ES-I3 (cell line): Measurements from ENCODE around the gene TEX29.

Source experiments
- H3K36me3 ChIP-seq: 2 replicates; pipeline ENCODE4 v1.6.1; 2013; ENCODE audit warnings: mild to moderate bottlenecking, low read length, control low read depth, moderate library complexity; ENCODE audit not compliant: insufficient read depth
- H3K4me1 ChIP-seq: 2 replicates; pipeline ENCODE4 v1.6.1; 2013; ENCODE audit warnings: mild to moderate bottlenecking, control low read depth, low read length; ENCODE audit not compliant: insufficient read depth
- H3K9ac ChIP-seq: 2 replicates; pipeline ENCODE4 v1.6.1; 2013; ENCODE audit warnings: low read depth, mild to moderate bottlenecking, low read length, moderate library complexity
- H3K9me3 ChIP-seq: 2 replicates; pipeline ENCODE4 v1.6.1; 2013; ENCODE audit warnings: mild to moderate bottlenecking, low read length, moderate library complexity; ENCODE audit not compliant: control insufficient read depth, insufficient read depth

The TEX29 gene

GRCh38 chr13:111319998-111320911 is at the start of gene TEX29:
Gene TEX29, plus strand, starts transcription at chr13:111320642. Its CDS starts 249 bp downstream, at chr13:111320891.
- Histone ChIP-seq H3K36me3 (no peaks in the 10 kb centered on the region; the same call in 1 of the 2 replicates), H3K9ac (no peak within 1 kb of the TSS), H3K9me3 (no peaks in the 10 kb centered on the region), H3K4me1 (no peaks in the 10 kb centered on the region; the same call in 1 of the 2 replicates)

- Histone ChIP-seq H3K4me1 (no peaks in the 10 kb centered on the region), H3K9me3 (no peaks in the 10 kb centered on the region), H3K9ac (no peak overlapping the region), H3K36me3 (peaks cover 11% of the 10 kb centered on the region)
Observed at GRCh38 chr13:111270765-111271698, 49.4 kb upstream of the TEX29 start.

DNA sequence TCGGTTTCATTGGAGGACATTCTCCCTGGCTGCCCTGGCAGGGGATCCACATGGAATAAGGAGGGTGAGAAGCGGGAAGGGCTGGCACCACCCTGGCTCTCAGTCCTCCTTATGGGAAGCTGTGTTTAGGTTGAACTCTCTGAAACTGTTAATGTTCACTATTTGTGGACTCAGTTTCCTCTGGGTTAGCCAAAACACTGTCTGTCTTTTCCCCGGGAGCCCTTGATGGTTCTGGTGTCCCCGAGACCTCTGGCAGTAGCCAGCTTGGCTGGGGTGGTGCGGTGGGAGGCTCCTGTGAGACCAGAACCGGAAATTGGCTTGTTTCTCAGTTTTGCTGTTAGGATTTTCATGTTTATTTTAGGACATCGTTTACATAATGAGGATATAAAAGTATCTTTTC is 48.3 kb upstream of the TEX29 start:
- H3K9me3 ChIP-seq, result no peaks in the 10 kb centered on the region
- no peaks in the 10 kb centered on the region for H3K4me1 ChIP-seq
- no peak overlapping the region for H3K9ac ChIP-seq
- peaks cover 11% of the 10 kb centered on the region for H3K36me3 ChIP-seq

DNA sequence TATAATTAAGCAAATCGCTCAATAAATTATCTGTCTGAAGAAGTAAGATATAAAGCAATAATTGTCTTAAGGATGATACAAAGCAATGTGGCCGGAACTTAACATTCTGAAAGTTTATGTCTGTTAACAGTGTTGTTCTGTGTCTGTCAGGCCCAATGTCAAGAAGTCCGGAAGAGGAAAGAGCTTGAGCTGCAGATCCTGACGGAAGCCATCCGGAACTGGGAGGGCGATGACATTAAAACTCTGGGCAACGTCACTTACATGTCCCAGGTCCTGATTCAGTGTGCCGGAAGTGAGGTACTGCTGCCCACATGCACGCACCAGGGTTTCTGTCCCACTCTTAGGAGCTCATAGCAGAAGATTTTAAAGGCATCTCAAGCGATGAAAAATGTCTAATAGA is 45.1 kb upstream of the TEX29 start:
- no peak overlapping the region for H3K9ac ChIP-seq
- no peaks in the 10 kb centered on the region for H3K9me3 ChIP-seq
- H3K36me3 ChIP-seq, result peaks cover 8% of the 10 kb centered on the region
- no peaks in the 10 kb centered on the region for H3K4me1 ChIP-seq

DNA sequence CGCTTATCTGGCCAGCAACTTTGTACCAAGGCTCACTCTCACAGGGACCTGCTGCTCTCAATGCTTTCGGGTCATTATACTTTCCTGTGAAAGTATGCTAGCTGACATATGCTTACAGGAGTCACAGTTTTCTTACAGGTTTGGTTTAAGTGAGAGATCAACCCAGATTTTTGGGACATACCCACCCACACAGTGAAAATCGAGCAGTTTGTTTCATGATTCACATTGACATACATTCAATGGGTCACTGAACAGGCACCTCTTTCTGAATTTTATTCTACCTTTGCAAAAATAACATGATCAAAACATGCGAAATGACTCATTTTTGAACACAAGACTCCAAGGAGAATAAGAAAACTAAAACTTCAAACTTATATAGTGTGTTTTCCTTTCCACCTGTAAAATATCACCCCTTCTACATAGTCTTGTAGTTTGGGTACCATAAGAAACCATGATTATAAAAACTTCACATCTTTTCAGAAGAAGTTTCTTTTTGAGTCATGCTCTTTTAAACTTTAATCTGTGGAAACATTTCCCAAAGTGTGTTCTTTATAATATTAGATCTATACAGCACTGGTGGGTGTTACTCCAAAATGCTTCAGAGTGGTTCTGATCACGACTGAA is 44.3 kb upstream of the TEX29 start:
- Histone ChIP-seq H3K4me1 (no peaks in the 10 kb centered on the region), H3K36me3 (peaks cover 8% of the 10 kb centered on the region), H3K9ac (no peak overlapping the region), H3K9me3 (no peaks in the 10 kb centered on the region)

DNA sequence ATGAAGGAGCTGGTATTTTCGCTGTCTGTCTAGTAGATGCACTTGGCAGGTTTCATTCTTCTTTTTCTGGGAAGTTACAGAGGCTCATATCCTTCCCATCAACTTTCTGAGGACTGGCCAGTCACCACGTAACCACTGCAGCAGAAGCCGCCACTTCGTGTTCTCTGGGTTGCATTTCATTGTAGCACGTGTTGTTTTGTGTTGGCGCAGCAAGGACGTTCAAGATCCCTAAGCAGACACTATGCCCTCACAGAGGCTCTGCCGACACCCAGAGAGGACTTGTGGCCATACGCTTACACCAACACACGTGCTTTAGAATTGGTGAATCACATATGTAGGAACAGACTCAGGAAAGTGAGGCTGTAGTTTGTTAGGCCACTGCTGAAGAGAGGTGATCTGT is 42.2 kb upstream of the TEX29 start:
- Histone ChIP-seq H3K9ac (no peak overlapping the region), H3K9me3 (no peaks in the 10 kb centered on the region), H3K36me3 (peaks cover 13% of the 10 kb centered on the region), H3K4me1 (no peaks in the 10 kb centered on the region)

- H3K36me3 ChIP-seq, result peaks cover 9% of the 10 kb centered on the region
Observed at GRCh38 chr13:111278743-111279652, 41.4 kb upstream of the TEX29 start.

GRCh38 chr13:111280226-111280625 is 40.2 kb upstream of the TEX29 start:
- H3K4me1 ChIP-seq, result no peaks in the 10 kb centered on the region
- H3K9me3 ChIP-seq, result no peaks in the 10 kb centered on the region
- H3K36me3 ChIP-seq, result peaks cover 9% of the 10 kb centered on the region
- no peak overlapping the region for H3K9ac ChIP-seq

More at GRCh38 chr13:111278743-111279652, 41.4 kb upstream of the TEX29 start:
- Histone ChIP-seq H3K9ac (no peak overlapping the region), H3K4me1 (no peaks in the 10 kb centered on the region), H3K9me3 (no peaks in the 10 kb centered on the region)

GRCh38 chr13:111280681-111281585 is 39.5 kb upstream of the TEX29 start:
- H3K4me1 ChIP-seq, result no peaks in the 10 kb centered on the region
- no peak overlapping the region for H3K9ac ChIP-seq
- H3K9me3 ChIP-seq, result no peaks in the 10 kb centered on the region
- peaks cover 5% of the 10 kb centered on the region for H3K36me3 ChIP-seq

DNA sequence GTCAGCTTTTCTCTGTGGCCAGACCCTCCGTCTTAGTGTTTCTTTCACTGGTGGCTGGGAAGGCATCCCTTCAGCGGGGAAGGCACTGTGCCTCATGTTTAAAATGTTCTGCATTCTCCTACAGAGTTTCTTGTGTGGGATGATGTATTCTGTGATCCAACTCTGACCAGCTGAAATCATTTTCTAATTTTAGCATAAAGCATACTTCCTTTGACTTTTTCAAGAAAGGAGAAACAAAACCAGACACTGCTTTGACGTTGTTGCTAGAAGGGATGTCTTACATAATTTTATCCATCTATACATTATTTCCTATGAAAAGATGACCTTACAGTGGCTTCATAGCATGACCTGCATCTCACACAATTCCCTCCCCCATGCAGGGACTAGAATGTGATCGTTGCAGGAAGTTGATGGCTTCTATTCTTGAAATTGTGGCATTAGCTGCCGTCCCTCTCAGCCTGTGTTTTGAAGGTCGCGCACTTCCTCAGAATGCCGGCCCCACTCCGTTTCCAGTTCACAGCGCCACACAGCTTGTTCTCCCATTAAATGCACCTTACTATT is 38.6 kb upstream of the TEX29 start:
- no peaks in the 10 kb centered on the region for H3K9me3 ChIP-seq
- no peaks in the 10 kb centered on the region for H3K4me1 ChIP-seq
- peaks cover 5% of the 10 kb centered on the region for H3K36me3 ChIP-seq
- H3K9ac ChIP-seq, result no peak overlapping the region

DNA sequence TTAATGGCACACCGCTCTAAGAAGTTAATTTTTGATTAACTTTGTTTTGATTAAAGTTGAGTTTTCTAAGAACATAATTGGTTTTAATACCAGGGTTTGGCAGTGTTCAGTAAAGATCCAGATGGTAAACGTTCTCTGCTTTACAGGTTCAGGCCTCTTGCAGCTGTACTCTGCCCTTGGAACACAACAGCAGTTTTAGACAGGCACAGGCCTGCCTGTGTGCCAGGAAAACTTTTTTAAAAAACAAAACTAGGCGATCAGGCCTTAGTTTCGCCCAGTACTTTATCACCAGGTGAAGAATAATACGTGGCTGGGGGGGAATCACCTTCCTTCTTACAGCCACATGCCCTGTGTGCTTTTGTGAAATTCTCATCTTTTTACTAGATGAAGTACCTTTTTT is 38.0 kb upstream of the TEX29 start:
- Histone ChIP-seq H3K9ac (no peak overlapping the region), H3K36me3 (peaks cover 5% of the 10 kb centered on the region), H3K4me1 (no peaks in the 10 kb centered on the region), H3K9me3 (no peaks in the 10 kb centered on the region)

DNA sequence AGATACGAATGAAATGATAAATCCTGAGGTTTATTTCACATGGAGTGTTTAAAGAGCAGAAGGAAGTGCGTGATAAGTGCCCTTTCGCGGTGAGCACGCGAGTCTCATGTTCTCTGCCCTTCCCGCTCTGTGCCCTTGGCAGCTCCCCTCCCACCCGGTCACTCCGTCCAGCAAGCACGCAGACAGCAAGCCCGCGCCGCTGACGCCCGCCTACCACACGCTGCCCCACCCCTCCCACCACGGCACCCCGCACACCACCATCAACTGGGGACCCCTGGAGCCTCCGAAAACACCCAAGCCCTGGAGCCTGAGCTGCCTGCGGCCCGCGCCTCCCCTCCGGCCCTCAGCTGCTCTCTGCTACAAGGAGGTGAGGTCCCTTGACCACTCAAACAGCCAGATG is 37.4 kb upstream of the TEX29 start:
- Histone ChIP-seq H3K9ac (no peak overlapping the region), H3K36me3 (peaks cover 5% of the 10 kb centered on the region), H3K9me3 (no peaks in the 10 kb centered on the region), H3K4me1 (no peaks in the 10 kb centered on the region)
